ENCODE results near the gene EIF2AK3. TPM values are rescaled to one million over a fixed set of nuclear protein-coding genes. Genes with fewer than 3 reads are reported as not detected.

EIF2AK3 gene
- total and polyA plus RNA-seq, 2 donors from 2014 or later = 5.7 to 20.8 TPM

DNA sequence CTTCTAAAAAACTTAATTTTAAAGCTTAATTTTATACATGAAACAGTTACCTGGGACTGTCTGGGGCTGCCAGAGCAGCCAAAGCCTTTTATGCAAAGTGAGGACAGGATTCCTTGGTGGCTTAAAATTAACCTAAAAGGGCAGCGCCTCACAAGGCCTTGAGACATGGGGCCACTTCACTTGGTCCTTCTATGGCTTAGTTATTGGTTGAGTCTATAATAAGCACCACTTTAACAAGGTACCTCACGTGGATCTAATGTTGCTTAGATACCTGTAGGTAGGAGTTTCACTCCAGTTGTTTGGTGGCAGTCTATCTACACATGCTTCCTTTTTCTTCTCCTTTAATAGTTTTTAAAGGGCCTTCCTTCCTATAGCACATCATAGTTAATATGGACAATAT, 51.6 kb downstream of the EIF2AK3 start:
- FAIRE-seq = no peak
- H3K4me1 ChIP-seq (ENCODE audit: control insufficient read depth in 2 of 3, insufficient read depth in 2 of 3, low read depth in 1 of 3, low read length in 3 of 3) = no peaks in the 10 kb centered on the region
- DNase-seq = no peak
- TF ChIP-seq, protein P1, sequence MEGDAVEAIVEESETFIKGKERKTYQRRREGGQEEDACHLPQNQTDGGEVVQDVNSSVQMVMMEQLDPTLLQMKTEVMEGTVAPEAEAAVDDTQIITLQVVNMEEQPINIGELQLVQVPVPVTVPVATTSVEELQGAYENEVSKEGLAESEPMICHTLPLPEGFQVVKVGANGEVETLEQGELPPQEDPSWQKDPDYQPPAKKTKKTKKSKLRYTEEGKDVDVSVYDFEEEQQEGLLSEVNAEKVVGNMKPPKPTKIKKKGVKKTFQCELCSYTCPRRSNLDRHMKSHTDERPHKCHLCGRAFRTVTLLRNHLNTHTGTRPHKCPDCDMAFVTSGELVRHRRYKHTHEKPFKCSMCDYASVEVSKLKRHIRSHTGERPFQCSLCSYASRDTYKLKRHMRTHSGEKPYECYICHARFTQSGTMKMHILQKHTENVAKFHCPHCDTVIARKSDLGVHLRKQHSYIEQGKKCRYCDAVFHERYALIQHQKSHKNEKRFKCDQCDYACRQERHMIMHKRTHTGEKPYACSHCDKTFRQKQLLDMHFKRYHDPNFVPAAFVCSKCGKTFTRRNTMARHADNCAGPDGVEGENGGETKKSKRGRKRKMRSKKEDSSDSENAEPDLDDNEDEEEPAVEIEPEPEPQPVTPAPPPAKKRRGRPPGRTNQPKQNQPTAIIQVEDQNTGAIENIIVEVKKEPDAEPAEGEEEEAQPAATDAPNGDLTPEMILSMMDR (IDR thresholded peaks at IDR 0.05; ENCODE audit: borderline replicate concordance, extremely low read depth, insufficient read depth) = no peak
- H3K9ac ChIP-seq (ENCODE audit: low read length in 3 of 3) = no peak overlapping the region
- no peaks in the 10 kb centered on the region for H3K27me3 ChIP-seq (ENCODE audit: control insufficient read depth, insufficient read depth, low read length)
- peaks cover 2 to 32% (median 19%) of the 10 kb centered on the region in 3 donors for H3K36me3 ChIP-seq (ENCODE audit: control insufficient read depth in 2 of 3, insufficient read depth in 3 of 3, low read length in 3 of 3)
- intact Hi-C loops (cut with DNase I) = no loop called here
- no peaks in the 10 kb centered on the region for H3K9me3 ChIP-seq (ENCODE audit: control insufficient read depth in 2 of 3, insufficient read depth in 1 of 3, low read length in 3 of 3)
- H3K27ac ChIP-seq (ENCODE audit: low read depth in 2 of 2, low read length in 2 of 2) = no peak overlapping the region
- no peak overlapping the region for H3K4me3 ChIP-seq (ENCODE audit: low read length in 3 of 3)

DNA sequence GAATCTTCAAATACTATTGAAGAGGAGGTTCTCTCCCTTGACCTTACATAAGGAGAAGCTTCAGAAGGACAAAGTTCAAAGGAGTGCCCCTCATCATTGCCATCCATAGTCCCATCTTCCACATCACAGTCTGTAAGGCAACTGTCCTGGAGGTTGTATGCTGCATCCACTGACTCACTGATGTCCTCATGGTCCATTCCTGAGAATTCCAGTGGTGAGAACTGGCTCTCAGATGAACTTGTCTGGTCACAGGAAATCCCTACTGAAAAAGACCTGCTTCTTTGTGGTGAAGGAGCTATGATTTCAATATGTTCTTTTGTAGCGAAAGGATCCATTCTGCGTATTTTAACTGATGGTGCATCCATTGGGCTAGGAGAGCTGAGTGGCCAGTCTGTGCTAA, 52.2 kb downstream of the EIF2AK3 start:
- no peak for FAIRE-seq
- intact Hi-C loops (cut with DNase I) = no loop called here
- Histone ChIP-seq H3K9me3 (ENCODE audit: control insufficient read depth in 2 of 3, insufficient read depth in 1 of 3, low read length in 3 of 3) (no peaks in the 10 kb centered on the region), H3K36me3 (ENCODE audit: control insufficient read depth in 2 of 3, insufficient read depth in 3 of 3, low read length in 3 of 3) (peaks cover 2 to 36% (median 18%) of the 10 kb centered on the region in 3 donors), H3K4me1 (ENCODE audit: control insufficient read depth in 2 of 3, insufficient read depth in 2 of 3, low read depth in 1 of 3, low read length in 3 of 3) (no peaks in the 10 kb centered on the region), H3K9ac (ENCODE audit: low read length in 3 of 3) (no peak overlapping the region), H3K27me3 (ENCODE audit: control insufficient read depth, insufficient read depth, low read length) (no peaks in the 10 kb centered on the region), H3K27ac (ENCODE audit: low read depth in 2 of 2, low read length in 2 of 2) (no peak overlapping the region), H3K4me3 (ENCODE audit: low read length in 3 of 3) (no peak overlapping the region)
- DNase-seq = no peak
- TF ChIP-seq, protein P1 (IDR thresholded peaks at IDR 0.05; ENCODE audit: borderline replicate concordance, extremely low read depth, insufficient read depth) = no peak

DNA sequence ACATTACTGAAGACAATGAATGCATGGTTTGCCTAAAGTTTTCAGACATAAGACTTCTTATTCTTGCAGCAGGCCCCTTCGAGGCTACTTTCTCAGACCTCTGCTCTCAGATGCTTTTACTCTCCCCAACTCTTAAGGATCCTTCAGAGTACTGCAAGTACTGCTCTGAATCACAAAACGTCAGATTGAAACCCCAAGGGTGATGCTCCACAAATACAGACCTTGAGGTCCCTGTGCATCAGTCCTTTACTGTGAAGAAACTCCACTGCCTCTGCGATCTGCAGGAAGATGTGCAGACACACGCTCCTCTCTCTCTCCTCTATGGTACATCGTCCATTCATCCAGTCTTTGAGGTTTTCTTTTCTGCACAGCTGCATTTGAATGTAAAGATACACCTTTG, 52.8 kb downstream of the EIF2AK3 start:
- H3K27ac ChIP-seq (ENCODE audit: low read depth in 2 of 2, low read length in 2 of 2) = no peak overlapping the region
- H3K9ac ChIP-seq (ENCODE audit: low read length in 3 of 3) = no peak overlapping the region
- DNase-seq (no peak), FAIRE-seq (no peak)
- no peak overlapping the region for H3K4me3 ChIP-seq (ENCODE audit: low read length in 3 of 3)
- no peaks in the 10 kb centered on the region for H3K9me3 ChIP-seq (ENCODE audit: control insufficient read depth in 2 of 3, insufficient read depth in 1 of 3, low read length in 3 of 3)
- H3K36me3 ChIP-seq (ENCODE audit: control insufficient read depth in 2 of 3, insufficient read depth in 3 of 3, low read length in 3 of 3) = peaks cover 2 to 34% (median 17%) of the 10 kb centered on the region in 3 donors
- TF ChIP-seq, protein P1 (IDR thresholded peaks at IDR 0.05; ENCODE audit: borderline replicate concordance, extremely low read depth, insufficient read depth) = no peak
- intact Hi-C loops (cut with DNase I) = no loop called here
- no peaks in the 10 kb centered on the region for H3K27me3 ChIP-seq (ENCODE audit: control insufficient read depth, insufficient read depth, low read length)
- H3K4me1 ChIP-seq (ENCODE audit: control insufficient read depth in 2 of 3, insufficient read depth in 2 of 3, low read depth in 1 of 3, low read length in 3 of 3) = no peaks in the 10 kb centered on the region

DNA sequence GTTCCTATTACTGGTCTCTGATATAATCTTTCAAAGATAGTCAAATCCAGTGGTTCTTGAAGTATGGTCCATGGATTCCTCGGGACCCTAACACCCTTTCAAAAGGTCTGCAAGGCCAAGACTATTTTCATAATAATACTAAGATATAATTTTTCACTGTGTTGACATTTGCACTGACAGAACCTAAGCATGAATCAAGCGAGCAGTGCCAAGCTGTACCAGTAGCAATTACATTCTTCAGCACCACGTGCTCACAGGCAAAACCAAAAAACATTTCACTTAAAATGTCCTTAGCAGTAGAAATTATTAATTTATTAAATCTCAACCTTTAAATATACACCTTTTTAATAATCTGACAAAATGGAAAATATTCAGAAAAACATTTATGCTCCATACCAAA, 59.1 kb downstream of the EIF2AK3 start:
- TF ChIP-seq, protein P1 (IDR thresholded peaks at IDR 0.05; ENCODE audit: borderline replicate concordance, extremely low read depth, insufficient read depth) = no peak
- Histone ChIP-seq H3K4me1 (ENCODE audit: control insufficient read depth in 2 of 3, insufficient read depth in 2 of 3, low read depth in 1 of 3, low read length in 3 of 3) (no peaks in the 10 kb centered on the region), H3K27me3 (ENCODE audit: control insufficient read depth, insufficient read depth, low read length) (no peaks in the 10 kb centered on the region), H3K9me3 (ENCODE audit: control insufficient read depth in 2 of 3, insufficient read depth in 1 of 3, low read length in 3 of 3) (no peaks in the 10 kb centered on the region), H3K4me3 (ENCODE audit: low read length in 3 of 3) (no peak overlapping the region), H3K9ac (ENCODE audit: low read length in 3 of 3) (no peak overlapping the region), H3K36me3 (ENCODE audit: control insufficient read depth in 2 of 3, insufficient read depth in 3 of 3, low read length in 3 of 3) (peaks cover 0 to 14% (median 6%) of the 10 kb centered on the region in 3 donors), H3K27ac (ENCODE audit: low read depth in 2 of 2, low read length in 2 of 2) (no peak overlapping the region)
- no peak for FAIRE-seq
- intact Hi-C loops (cut with DNase I) = no loop called here
- DNase-seq = no peak
